ENCODE measurements around the gene SLC38A1.

DNA sequence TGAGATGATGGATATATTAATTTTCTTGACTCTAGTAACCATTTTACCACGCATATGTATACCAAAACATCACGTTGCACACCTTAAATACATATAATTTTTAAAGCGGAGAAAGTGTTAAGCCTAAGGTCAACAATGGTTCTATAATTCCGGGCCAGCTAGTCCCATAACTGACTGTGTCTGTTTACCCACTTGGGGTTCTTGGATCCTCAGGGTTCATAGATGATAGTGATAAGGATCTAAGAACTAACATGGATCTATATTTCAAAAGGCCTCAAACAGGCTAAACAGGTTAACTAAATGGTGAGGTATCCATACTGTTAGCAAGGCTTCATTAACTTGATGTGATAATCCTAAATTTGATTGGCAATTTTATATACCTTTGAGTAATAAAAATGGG lies 9.8 kb downstream of the SLC38A1 start:
- TF ChIP-seq, protein P1, sequence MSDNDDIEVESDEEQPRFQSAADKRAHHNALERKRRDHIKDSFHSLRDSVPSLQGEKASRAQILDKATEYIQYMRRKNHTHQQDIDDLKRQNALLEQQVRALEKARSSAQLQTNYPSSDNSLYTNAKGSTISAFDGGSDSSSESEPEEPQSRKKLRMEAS (IDR thresholded peaks at IDR 0.05; ENCODE audit: low read depth, low read length): no peak
- TF ChIP-seq, protein P2, sequence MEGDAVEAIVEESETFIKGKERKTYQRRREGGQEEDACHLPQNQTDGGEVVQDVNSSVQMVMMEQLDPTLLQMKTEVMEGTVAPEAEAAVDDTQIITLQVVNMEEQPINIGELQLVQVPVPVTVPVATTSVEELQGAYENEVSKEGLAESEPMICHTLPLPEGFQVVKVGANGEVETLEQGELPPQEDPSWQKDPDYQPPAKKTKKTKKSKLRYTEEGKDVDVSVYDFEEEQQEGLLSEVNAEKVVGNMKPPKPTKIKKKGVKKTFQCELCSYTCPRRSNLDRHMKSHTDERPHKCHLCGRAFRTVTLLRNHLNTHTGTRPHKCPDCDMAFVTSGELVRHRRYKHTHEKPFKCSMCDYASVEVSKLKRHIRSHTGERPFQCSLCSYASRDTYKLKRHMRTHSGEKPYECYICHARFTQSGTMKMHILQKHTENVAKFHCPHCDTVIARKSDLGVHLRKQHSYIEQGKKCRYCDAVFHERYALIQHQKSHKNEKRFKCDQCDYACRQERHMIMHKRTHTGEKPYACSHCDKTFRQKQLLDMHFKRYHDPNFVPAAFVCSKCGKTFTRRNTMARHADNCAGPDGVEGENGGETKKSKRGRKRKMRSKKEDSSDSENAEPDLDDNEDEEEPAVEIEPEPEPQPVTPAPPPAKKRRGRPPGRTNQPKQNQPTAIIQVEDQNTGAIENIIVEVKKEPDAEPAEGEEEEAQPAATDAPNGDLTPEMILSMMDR (IDR thresholded peaks at IDR 0.05; ENCODE audit: low read depth, low read length): no peak
- TF ChIP-seq POLR2A (IDR thresholded peaks at IDR 0.05; ENCODE audit: extremely low read depth, insufficient read length) (no peak), MYC (IDR thresholded peaks at IDR 0.05; ENCODE audit: low read depth, low read length) (no peak)

All from NB4 (cell line).